ENCODE results near the gene UBE2E2. TPM values are rescaled to one million over a fixed set of nuclear protein-coding genes. Genes with fewer than 3 reads are reported as not detected.

Gene UBE2E2
- total RNA-seq, 1 donor from 2014 or later, result 58.1 TPM

DNA sequence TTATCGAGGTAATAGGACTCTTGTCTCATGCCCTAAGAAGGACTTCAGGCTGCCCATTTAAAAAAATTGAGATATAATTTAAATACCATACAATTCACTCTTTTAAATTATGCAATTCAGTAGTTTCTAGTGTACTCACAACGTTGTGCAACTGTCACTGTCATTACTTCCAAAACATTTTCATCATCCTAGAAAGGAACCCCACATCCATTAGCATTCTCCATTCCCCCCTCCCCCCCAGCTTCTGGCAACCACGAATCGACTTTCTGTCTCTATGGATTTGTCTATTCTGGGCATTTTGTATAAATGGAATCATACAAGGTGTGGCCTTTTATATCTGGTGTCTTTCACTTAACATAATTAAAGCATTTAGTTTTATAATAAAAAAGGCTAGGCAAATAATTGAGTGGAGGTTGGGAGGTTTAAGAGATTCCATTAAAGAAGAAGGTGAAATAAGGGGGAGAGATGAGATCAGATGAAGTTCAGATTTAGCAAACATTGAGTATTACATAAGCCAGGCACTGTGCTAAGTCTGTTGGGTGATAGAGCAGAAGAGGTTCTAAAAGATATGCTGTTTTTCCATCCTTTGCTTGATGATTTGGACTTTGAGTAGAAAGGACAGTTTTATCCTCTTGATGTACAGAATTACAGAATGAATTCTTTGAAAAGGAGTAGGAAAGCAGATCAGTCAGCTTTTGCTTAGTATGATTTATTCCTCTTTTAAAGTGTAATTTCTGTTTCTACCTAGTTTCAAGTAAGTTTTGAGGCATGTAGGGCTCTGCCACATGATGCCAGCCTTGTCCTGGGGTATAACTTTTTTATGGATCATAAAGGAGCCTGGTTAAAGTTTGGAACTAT lies 36.3 kb downstream of the UBE2E2 start:
- no peak for DNase-seq (ENCODE audit: low read depth)

DNA sequence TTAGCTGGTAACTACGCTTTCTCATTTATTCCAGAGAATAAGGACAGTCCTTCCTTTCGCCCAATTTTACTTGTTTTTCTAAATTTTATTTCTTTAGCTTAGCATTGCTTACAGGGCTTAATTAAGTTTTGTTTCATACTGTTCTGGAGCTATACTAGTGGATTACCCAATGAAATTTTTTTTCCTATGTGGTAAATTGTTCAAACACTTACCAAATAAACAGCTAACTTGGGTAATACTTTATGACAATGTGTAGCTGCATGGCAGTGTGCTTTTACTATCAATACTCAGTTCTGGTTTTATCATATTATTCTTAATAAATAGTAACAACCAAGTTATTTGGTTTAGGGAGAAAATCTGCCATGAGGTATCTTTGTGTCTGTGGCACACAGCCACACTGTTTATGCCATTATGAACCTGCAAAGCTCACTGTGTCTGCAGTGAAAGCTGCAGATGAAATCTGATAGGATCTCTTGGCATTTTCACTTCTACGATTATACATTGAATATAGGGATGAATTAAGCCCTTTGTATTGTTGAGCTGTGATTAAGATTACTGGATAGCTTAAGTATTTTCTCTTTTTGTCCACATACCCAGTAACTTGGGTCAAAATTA lies 37.2 kb downstream of the UBE2E2 start:
- DNase-seq (ENCODE audit: low read depth), result no peak

DNA sequence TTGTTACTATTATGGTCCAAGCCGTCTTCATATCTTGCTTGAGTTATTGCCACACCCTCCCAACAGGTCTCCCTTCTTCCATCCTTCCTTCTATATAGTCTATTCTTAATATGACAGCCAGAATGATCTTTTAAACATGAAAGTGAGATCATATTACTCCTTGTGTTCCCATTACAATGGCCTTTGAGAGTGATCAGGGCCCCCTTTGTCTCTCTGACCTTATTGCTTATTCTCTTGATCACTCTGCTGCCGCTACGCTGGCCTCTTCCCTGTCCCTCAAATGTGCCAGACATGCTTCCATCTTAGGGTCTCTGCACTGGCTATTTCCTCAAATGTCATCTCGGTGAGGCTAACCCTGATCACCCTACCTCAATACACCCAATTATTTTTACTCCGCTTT lies 38.1 kb downstream of the UBE2E2 start:
- DNase-seq (ENCODE audit: low read depth), result no peak

DNA sequence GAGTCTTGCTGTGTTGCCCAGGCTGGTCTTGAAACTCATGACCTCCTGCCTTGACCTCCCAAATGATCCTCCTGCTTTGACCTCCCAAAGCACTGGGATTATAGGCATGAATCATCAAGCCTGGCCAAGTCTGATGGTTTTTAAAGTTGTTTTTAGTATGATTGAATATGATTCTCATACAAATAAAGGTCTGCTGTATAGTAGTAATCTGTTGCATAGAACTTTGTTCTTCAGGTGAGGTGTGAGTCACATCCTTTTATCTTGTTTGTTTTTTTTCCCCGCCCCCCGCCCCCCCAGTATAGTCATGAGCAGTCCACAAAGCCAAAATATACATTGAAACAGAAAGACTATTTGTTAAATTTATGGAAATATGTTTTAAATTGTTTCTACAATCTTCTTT lies 39.0 kb downstream of the UBE2E2 start:
- no peak for DNase-seq (ENCODE audit: low read depth)

DNA sequence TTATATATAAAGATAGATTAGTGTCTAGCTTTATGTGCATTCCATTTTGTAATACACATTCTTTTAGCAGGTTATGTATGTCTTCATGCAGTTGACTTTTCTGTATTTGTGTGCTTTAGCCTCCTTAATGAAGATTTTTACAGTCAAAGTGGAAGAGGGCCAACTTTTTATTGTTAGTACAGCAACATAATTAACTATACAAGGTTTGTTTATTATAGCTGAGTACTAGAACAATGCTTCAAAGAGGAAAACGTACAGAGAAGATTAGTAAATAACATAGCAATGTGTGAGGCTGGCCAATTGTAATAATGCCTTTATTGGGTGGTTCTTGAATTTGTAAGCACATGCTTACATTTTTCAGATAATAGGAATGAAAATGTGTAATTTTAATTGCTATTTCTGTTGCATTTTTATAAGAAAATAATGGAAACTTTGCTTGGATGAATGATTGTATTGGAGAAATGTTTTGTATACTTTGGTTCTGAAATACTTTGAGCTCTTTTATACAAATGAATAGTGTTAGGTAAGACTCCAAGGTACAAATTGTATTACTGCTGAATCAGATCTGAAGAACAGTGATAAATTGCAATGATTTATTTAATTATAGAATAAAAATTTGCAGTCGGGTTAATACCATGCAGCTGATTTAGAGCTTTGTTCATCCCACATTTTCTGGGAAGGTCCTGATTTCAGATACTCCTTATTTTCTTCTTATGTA lies 41.4 kb downstream of the UBE2E2 start:
- DNase-seq (ENCODE audit: low read depth), result no peak

DNA sequence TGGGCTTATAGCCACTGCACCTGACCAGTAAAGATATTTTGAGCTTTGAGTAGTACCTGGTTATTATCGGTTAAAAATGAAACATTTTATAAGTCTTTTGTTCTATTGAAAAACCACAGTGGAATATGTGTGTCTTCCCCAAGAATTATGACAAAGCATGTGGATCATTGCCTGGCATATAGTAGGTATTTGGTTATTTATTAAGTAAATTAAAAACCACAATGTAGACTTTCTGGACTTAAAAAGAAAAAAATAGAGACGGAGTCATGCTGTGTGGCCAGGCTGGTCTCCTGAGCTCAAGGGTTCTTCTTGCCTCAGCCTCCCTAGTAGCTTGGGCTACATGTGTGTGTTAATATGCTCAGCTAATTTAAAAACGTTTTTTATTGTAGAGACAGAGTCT lies 43.5 kb downstream of the UBE2E2 start:
- DNase-seq (ENCODE audit: low read depth), result no peak

DNA sequence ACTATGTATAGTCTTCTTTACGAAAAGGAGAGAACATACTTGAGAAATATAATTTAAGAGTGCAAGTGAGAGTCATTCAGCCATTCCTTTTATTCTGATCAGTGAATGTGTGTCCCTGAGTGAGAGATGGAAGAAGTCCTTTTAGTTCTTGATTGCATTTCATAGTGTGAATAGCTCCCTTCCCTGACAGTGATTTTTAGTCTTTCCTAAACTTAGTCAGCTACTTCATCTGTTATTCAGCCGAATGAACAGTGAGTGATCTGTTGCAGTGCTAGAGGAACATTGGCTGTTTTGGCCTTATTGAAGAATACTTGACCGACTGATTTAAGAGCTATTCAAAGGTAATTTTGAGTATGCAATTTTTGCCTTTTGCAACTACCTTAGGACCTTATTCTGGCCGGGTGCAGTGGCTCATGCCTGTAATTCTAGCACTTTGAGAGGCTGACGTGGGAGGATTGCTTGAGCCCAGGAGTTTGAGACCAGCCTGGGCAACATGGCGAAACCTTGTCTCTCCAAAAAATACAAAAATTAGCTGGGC lies 45.5 kb downstream of the UBE2E2 start:
- DNase-seq (ENCODE audit: low read depth), result no peak

DNA sequence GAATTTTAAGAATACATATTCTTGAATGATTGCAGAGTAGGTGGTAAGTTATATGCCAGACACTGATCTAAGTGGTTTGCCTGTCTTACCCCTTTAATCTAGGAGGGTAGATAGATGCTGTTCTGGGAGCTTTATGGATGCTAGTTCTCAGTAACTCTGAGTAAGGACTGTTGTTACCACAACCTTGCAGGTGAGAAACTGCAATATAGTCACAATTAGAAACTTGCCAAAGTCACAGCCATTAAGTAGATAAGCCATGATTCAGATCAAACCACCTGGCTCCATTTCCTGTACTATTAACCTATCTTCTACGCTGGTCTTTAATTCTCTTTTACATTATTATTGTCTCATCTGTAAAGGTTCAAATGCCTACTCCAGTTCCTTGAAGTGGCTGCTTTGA lies 46.8 kb downstream of the UBE2E2 start:
- no peak for DNase-seq (ENCODE audit: low read depth)

DNA sequence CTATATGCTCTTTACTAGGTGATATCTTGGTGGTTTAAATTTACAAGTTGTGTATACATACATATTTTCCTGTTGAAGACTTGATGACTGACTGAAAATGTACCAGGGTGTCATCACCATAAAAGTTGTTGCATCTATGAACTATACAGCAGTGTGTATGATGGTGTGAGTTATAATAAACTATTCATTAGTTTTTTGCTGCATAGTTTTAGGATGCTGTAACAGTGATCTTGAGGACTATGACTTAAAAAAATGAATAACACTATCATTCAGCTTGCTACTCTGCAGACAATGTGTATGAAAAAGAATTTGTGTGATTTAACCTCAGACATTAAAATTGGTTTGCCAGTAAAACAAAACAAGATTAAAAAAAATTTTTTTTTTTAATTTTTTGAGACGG lies 49.0 kb downstream of the UBE2E2 start:
- no peak for DNase-seq (ENCODE audit: low read depth)

DNA sequence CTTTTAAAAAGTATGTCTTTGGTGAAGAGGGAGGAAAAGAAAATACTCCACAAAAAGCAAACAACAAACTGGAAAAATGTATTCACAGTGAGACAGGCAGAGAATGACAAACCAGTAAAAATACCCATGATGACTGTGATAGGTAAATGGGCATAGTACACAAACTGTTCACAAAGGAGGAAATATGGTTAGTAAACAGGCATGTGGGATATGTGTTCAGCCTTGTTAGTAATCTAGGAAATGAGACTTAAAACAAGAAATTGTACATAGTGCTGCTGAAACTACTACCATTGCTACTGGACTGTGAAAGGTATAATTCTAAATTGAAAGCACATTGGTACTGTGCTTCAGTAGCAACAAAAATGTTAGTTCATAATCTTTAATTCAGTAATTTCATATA lies 50.1 kb downstream of the UBE2E2 start:
- DNase-seq (ENCODE audit: low read depth), result no peak

DNA sequence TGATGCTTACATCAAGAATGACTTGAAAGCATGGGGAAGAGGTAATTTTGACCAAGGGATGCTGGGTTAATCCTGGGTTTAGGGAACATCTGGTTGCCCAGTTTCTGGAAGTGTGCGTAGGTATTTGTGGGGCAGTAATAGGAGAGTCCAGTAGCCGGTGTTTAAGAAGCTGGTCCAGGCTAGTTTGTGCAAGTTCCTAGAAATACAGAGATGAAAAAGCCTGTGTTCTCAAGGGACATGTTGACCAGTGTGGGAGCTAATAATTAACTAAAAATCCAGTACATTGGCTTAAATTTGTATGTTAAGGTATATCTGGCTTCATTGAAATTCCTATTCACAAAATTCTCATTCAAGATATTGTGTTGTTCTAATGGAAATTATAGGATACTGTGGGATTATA lies 51.2 kb downstream of the UBE2E2 start:
- DNase-seq (ENCODE audit: low read depth), result no peak

DNA sequence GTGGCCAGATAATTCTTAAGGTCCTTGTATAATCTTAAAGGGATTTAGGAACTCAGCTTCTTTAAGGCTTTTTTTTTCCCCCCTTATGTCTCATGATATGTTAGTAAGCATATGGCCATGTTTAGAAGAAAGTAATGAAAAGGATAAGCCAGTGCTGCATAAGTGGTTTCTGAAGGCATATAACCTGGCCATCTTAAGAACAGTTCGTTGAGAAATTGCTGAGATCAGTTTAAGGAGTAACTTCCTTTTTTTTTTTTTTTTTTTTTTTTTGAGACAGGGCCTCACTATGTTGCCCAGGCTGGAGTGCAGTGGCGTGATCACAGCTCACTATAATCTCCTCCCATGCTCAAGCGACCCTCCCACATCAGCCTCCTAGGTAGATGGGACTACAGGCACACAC lies 51.7 kb downstream of the UBE2E2 start:
- no peak for DNase-seq (ENCODE audit: low read depth)

DNA sequence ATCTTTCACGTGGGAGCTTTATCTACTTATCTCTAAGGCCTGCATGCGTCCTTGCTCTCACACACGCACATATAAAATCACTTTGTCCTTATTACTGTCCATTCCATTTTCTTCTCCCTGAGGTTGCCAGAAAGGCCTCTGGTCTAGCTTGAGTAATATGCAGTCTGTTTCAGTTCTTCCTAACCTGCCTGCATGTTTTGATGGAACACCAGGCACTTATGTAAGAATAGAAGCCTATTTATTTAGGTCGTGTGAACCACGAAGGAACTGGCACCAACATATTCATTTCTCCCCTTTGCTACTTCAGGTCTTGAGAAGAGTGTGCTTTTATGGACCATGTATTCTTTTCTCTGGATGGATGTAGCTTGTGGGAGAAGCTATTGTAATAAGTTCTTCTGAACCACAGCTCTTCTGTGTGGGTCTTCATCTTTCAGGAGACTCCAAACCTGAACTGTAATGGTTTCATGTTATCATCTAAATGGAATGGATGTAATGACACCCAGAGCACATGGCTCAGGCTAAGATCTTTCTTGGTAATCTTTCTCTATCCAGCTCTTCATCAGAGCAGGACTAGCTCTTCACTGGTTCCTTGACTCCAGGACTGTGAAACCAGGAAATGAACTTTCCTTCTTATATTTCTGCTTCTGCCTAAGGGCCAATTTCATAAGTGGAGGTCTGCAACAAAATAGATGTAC lies 53.8 kb downstream of the UBE2E2 start:
- peak; percentile 33 for DNase-seq (ENCODE audit: low read depth)

DNA sequence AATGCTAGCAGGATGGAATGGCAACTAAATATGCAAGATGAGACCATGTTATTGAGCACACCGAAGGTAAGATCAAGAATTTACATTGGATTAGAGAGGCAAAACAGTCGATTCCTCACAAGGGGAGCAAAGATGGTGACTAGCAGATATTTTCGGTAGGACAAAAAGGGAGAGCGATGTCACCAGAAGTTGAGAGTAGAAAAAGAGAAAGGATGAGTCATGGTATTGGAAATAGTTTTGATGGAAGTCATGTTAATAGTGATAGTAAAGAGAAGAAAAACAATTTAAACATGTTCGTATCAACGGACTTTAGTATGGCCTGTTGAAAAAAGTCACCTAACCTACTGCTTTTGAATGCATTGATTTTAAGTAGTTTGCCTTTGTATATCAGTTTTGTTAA lies 55.0 kb downstream of the UBE2E2 start:
- peak; percentile 37 for DNase-seq (ENCODE audit: low read depth)

DNA sequence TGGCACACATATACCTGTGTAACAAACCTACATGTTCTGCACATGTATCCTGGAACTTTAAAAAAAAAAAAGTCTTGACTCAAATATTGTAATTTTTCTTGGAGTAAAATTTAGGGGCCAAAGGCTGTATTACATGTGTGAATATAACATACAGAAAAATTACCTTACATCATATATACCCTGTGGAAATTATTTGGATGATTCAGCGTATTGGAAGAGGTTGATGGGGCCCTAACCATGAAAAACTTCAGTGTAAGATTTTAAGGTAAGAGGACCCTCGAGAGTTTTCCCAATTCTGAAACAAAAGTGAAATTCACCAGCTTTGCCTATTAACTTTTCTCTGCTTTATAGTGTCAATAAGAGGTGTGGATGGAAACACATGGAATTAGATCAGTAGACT lies 56.4 kb downstream of the UBE2E2 start:
- no peak for DNase-seq (ENCODE audit: low read depth)

DNA sequence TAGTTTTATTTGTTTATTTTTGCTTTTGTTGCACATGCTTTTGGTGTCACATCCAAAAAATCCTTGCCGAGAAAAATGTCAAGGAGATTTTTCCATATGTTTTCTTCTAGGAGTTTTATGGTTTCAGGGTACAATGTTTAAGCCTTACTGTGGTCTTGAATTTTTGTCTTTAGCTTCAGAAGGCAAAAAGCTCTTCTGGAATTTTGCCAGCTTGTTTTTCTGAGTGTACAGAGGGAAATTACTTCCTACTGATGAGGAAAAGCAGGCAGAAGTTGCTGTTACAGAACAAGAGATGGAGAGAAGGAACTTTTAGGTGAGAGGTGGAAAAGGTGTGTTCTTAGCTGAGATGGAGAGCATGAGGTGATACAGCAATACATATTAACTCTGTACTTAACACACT lies 59.6 kb downstream of the UBE2E2 start:
- DNase-seq (ENCODE audit: low read depth), result peak; percentile 10

DNA sequence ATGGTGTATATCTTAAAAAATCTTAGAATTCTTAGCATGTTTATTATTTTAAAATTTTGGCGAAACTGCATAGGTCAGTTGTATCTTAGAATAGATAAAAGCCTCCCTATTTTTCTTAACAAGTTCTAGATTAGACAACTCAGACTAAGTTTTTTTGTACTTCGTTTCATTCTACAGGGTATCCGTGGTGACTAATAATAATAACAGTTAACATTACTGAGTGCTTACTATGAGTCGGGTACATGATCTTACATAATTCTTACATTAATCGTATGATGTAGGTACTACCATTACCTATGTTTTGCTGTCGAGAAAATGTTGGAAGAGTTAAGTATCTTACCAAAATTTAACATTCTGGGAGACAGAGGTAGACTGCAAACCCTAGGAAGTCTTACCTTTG lies 60.7 kb downstream of the UBE2E2 start:
- DNase-seq (ENCODE audit: low read depth), result no peak

DNA sequence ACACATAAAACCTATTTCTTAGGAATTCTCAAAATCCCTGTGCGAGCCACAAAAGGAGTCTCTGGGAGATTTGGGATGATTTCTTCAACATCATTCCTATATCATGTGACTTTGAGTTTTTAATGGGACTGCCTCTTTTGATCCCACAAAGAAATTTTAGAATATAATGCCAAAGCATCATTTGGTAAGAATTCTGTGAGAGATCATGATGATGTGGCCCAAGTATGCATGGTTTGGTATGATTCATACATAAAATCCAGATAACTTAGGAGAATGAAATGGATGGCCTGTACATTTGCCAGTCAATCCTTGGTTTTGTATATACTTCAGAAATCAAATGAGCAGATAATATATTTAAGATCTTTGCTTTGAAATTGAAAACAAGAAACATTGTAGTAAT lies 61.3 kb downstream of the UBE2E2 start:
- peak; percentile 28 for DNase-seq (ENCODE audit: low read depth)

DNA sequence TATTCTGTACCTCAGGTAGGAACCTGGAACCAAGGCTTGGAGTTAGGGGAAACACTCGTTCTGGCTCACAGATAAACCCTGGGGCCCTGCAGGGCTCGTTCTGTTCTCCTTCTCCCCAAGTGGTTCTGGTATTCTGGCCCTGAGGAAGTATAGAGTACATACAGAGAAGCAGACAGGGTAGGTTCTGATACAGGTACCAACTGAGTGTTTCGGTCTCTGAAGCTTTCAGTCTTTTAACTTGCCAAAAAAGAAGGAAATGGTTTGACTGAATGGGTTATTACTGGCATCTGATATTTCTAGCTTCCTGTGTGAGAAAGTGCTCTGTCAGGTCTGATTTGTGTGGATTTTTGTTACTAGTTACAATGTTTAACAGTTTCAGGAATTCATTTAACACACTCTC lies 67.3 kb downstream of the UBE2E2 start:
- no peak for DNase-seq (ENCODE audit: low read depth)

DNA sequence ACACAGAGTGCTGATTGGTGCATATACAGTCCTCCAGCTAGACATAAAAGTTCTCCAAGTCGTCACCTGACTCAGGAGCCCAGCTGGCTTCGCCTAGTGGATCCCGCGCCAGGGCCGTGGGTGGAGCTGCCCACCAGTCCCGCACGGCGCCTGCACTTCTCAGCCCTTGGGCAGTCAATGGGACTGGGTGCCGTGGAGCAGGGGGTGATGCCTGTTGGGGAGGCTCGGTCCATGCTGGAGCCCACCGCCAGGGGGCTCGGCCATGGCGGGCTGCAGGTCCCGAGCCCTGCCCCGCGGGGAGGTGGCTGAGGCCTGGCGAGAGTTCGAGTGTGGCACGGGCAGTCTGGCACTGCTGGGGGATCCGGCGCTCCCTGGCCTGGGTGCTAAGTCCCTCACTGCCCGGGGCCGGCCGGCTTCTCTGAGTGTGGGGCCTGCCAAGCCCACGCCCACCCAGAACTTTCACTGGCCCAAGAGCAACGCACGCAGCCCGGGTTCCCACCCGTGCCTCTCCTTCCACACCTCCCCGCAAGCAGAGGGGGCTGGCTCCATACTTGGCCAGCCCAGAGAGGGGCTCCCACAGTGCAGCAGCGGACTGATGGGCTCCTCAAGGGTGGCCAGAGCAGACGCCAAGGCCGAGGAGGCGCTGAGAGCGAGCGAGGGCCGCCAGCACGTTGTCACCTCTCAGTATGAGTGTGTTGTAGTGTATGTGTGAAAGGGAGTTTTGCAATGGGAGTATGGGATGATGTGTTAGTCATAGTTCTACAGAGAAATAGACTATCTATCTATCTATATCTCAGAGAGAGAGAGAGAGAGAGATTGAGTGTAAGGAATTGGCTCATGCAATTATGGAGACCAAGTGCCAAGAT lies 69.0 kb downstream of the UBE2E2 start:
- no peak for DNase-seq (ENCODE audit: low read depth)

DNA sequence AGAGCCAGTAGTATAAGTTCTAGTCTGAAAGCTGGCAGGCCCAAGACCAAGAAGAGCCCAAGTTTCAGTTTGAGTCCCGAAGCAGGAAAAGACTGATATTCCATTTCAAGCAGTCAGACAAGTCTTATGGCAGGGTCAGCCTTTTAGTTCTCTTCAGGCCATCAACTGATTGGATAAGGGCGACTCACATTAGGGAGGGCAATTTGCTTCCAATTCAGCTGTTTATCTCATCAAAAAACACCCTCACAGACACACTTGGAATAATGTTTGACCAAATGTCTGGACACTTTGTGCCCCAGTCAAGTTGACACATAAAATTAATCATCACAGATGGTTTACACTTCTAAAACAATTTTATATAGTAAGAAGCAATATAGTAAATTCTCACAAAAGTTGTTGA lies 69.7 kb downstream of the UBE2E2 start:
- DNase-seq (ENCODE audit: low read depth), result peak; percentile 24

Data from myocyte (in vitro differentiated cells).